ENCODE data around the gene CACNG4. TPM values are rescaled to one million over a fixed set of nuclear protein-coding genes. Genes with fewer than 3 reads are reported as not detected.

The CACNG4 gene
- total RNA-seq, 4 donors from 2014 or later = not detected

DNA sequence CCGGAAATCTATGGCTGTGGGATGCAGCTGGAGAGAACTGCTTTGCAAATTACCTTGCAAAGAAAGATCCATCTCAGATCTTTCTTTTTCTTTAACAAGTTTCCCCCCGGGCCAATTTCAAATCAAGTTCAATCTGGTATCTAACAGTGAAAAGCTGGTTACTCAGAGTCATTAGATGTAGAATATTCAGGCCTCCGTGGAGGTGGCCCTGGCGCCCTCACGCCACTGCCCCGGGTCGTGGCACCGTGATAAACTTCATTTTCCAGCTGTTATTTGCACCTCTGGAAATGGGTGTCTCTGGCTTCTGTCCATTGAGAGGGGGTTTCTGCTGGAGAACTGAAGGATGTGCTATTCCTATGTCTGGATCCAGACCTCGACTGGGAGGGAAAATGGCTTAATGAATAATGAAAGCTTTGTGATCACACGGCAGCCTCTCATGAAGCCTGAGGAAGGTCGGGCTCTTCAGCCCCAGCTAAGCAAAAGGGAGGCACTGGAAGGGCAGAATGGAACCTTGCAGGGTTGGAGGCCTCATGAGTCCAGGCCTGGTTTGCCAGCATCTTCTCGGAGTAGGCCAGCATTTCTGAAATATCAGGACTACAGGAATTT lies 30.5 kb downstream of the CACNG4 start:
- no peaks in the 10 kb centered on the region for H3K4me1 ChIP-seq
- H3K36me3 ChIP-seq = no peaks in the 10 kb centered on the region
- intact Hi-C loops (cut with DNase I; ENCODE audit: low total_unique reads) = no loop called here
- no peaks in the 10 kb centered on the region for H3K9me3 ChIP-seq
- ATAC-seq = no peak
- in situ Hi-C loops (cut with MboI; ENCODE audit: low sequenced_read_pairs in 4 of 4) = no loop called here
- DNase-seq = no peak
- no peak overlapping the region for H3K27ac ChIP-seq
- no peak overlapping the region for H3K4me3 ChIP-seq
- H3K27me3 ChIP-seq = no peaks in the 10 kb centered on the region
- no peak for TF ChIP-seq CTCF (IDR thresholded peaks at IDR 0.05 in 4 of 5, conservative IDR thresholded peaks at IDR 0.05 in 1 of 5)
- no peak for TF ChIP-seq POLR2A (IDR thresholded peaks at IDR 0.05)

- no peak overlapping the region for H3K27ac ChIP-seq
- no peak overlapping the region for H3K4me3 ChIP-seq
- in situ Hi-C loops (cut with MboI; ENCODE audit: low sequenced_read_pairs in 4 of 4) (no loop called here), intact Hi-C loops (cut with DNase I; ENCODE audit: low total_unique reads) (no loop called here)
- ATAC-seq (no peak), DNase-seq (no peak)
- no peaks in the 10 kb centered on the region for H3K36me3 ChIP-seq
- no peak for TF ChIP-seq CTCF (IDR thresholded peaks at IDR 0.05 in 4 of 5, conservative IDR thresholded peaks at IDR 0.05 in 1 of 5)
- TF ChIP-seq POLR2A (IDR thresholded peaks at IDR 0.05) = no peak
- no peaks in the 10 kb centered on the region for H3K27me3 ChIP-seq
- no peaks in the 10 kb centered on the region for H3K4me1 ChIP-seq
- H3K9me3 ChIP-seq = no peaks in the 10 kb centered on the region
Observed at GRCh38 chr17:66995944-66996343, 31.4 kb downstream of the CACNG4 start.

DNA sequence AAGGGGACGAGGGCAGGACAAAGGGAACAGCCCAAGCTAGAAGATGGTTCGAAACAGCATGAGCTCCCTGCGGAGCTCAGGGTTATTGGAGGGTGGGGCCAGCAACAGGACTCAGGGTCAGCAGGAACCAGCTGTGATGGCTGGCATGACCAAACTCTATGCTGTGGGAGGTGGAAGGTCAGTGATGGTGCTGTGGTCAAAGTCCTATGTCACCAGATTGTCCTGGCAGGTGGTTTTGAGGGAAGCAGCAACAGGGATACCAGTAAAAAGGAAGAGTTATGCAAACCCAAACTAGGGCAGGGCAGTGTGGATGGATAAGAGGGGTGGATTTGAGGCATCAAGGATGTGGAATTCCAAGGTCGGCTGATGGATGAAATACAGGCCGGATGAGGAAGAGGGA lies 32.4 kb downstream of the CACNG4 start:
- no peaks in the 10 kb centered on the region for H3K36me3 ChIP-seq
- no peaks in the 10 kb centered on the region for H3K27me3 ChIP-seq
- intact Hi-C loops (cut with DNase I; ENCODE audit: low total_unique reads) (no loop called here), in situ Hi-C loops (cut with MboI; ENCODE audit: low sequenced_read_pairs in 4 of 4) (no loop called here)
- no peaks in the 10 kb centered on the region for H3K9me3 ChIP-seq
- no peak for TF ChIP-seq POLR2A (IDR thresholded peaks at IDR 0.05)
- H3K27ac ChIP-seq = no peak overlapping the region
- no peak for DNase-seq
- no peak for ATAC-seq
- no peaks in the 10 kb centered on the region for H3K4me1 ChIP-seq
- H3K4me3 ChIP-seq = no peak overlapping the region

DNA sequence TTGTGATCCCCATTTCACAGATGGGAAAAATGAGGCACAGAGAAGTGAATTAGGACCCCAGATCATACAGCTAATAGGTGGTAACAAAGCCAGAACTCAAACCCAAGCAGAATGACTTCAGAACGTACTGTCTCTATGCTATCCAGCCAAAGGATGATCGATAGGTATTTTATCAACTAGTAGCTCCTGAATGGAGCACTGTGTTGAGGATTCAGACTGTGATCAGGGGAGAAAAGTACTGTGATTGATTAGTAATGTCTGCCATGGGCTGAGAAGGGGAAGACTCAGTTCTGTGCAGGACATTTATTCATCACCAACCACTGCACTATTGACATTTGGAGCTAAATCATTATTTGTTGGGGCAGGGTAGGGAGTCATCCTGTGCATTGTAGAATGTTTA lies 38.7 kb downstream of the CACNG4 start:
- no peaks in the 10 kb centered on the region for H3K9me3 ChIP-seq
- H3K27me3 ChIP-seq = no peaks in the 10 kb centered on the region
- ATAC-seq (no peak), DNase-seq (no peak)
- in situ Hi-C loops (cut with MboI; ENCODE audit: low sequenced_read_pairs in 4 of 4) = no loop called here
- no peaks in the 10 kb centered on the region for H3K4me1 ChIP-seq
- H3K36me3 ChIP-seq = no peaks in the 10 kb centered on the region
- no peak overlapping the region for H3K4me3 ChIP-seq
- intact Hi-C loops (cut with DNase I; ENCODE audit: low total_unique reads) = no loop called here
- TF ChIP-seq POLR2A (IDR thresholded peaks at IDR 0.05) (no peak), CTCF (IDR thresholded peaks at IDR 0.05 in 4 of 5, conservative IDR thresholded peaks at IDR 0.05 in 1 of 5) (no peak)
- no peak overlapping the region for H3K27ac ChIP-seq

- H3K27me3 ChIP-seq = no peaks in the 10 kb centered on the region
- H3K4me1 ChIP-seq = peaks cover 0 to 6% of the 10 kb centered on the region in 2 donors
- ATAC-seq (no peak), DNase-seq (no peak)
- no peaks in the 10 kb centered on the region for H3K36me3 ChIP-seq
- intact Hi-C loops (cut with DNase I; ENCODE audit: low total_unique reads) (no loop called here), in situ Hi-C loops (cut with MboI; ENCODE audit: low sequenced_read_pairs in 4 of 4) (no loop called here)
- no peak overlapping the region for H3K27ac ChIP-seq
- H3K4me3 ChIP-seq = no peak overlapping the region
- no peaks in the 10 kb centered on the region for H3K9me3 ChIP-seq
- TF ChIP-seq CTCF (IDR thresholded peaks at IDR 0.05 in 4 of 5, conservative IDR thresholded peaks at IDR 0.05 in 1 of 5) = no peak
- no peak for TF ChIP-seq POLR2A (IDR thresholded peaks at IDR 0.05)
Observed at GRCh38 chr17:67004181-67004580, 39.7 kb downstream of the CACNG4 start.
